Inflammatory macrophage (primary cell): ENCODE results near the gene GOLT1A.

Experiments
- DNase-seq, 2 donors: peaks; one replicate each; pipeline ENCODE4 v3.0.0-alpha.2; 2020 to 2022

GOLT1A gene

GRCh38 chr1:204154568-204155255, 59.1 kb downstream of the GOLT1A start:
- DNase-seq = no peak

DNA sequence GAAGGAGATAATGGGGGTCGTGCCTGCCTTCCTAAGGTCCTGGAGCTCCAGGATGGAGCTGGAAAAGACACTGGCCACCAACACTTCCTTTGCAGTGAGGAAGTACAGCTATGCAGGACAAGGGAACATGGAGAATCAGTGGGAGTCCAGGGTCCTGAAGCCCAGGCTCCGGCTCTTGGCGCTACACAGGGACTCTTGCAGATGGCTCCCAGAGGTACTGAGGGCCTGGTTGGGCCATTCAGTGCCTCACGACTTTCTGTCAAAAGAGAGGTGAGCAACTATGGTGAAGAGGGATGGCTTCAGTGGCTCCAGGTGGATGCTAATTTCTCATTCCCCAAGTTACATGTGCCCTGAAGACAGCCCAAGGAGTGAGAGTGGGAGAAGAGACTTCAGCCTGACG, 60.1 kb downstream of the GOLT1A start:
- DNase-seq = no peak

- no peak for DNase-seq
Observed at GRCh38 chr1:204152310-204153044, 61.3 kb downstream of the GOLT1A start.

- peak in 1 of 2 donors; percentile 50 for DNase-seq
Observed at GRCh38 chr1:204151552-204152309, 62.1 kb downstream of the GOLT1A start, which contains the start of gene ETNK2. ETNK2 (minus strand) TSS chr1:204152044; CDS start chr1:204151852, 192 bp downstream.

- DNase-seq = no peak
Observed at GRCh38 chr1:204150702-204151551, 62.9 kb downstream of the GOLT1A start.

GRCh38 chr1:204149635-204150565, 63.9 kb downstream of the GOLT1A start:
- DNase-seq = no peak

DNA sequence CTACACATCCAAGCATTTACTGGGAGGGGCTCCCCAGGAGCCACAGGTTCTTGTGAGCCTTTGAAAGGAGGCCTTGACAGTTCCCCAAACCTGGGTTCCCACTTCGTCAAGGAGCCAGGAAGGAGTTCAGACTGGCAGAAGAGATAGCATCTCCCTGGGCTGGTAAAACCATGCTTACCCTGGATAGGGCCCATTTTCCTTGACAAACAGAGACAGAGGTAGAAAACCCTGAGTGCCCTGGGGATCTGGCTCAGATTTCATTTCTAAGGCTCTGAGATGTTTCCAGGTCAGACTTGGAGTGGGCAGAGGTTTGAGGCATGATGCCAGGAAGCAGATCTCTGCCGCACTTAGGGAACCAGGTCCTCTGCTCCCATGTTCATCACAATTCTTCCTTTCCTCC, 64.7 kb downstream of the GOLT1A start:
- DNase-seq = no peak
